H9 (cell line): ENCODE measurements around the gene ARHGEF17. TPM values are rescaled to one million over a fixed set of nuclear protein-coding genes. Genes with fewer than 3 reads are reported as not detected.
A peak's percentile ranks its signal among the peaks of the same experiment; 100 is the strongest.

Experiments
- DNase-seq: peaks from one replicate; pipeline ENCODE4 v3.0.0-alpha.2; 2017
- H2AFZ ChIP-seq: one replicate; pipeline ENCODE4 v1.6.1; 2013; ENCODE audit warnings: mild to moderate bottlenecking, low read length, control low read depth, moderate library complexity
- H2AK5ac ChIP-seq: 2 replicates; pipeline ENCODE4 v1.6.1; 2013; ENCODE audit warnings: low read length, control low read depth, mixed read lengths; ENCODE audit not compliant: insufficient read length
- H2BK120ac ChIP-seq: one replicate; pipeline ENCODE4 v1.6.1; 2013; ENCODE audit warnings: low read depth, mild to moderate bottlenecking, low read length, control low read depth, inconsistent platforms; ENCODE audit not compliant: poor library complexity, severe bottlenecking
- H2BK12ac ChIP-seq: 2 replicates; pipeline ENCODE4 v1.6.1; 2013; ENCODE audit warnings: low read length, control low read depth, mixed read lengths, low read depth; ENCODE audit not compliant: insufficient read length
- H2BK15ac ChIP-seq: 2 replicates; pipeline ENCODE4 v1.6.1; 2013; ENCODE audit warnings: low read depth, low read length, control low read depth
- H2BK20ac ChIP-seq: one replicate; pipeline ENCODE4 v1.6.1; 2013; ENCODE audit warnings: low read depth, mild to moderate bottlenecking, low read length, control low read depth, inconsistent platforms; ENCODE audit not compliant: poor library complexity, severe bottlenecking
- H2BK5ac ChIP-seq: 2 replicates; pipeline ENCODE4 v1.6.1; 2013; ENCODE audit warnings: low read length, control low read depth, mixed read lengths; ENCODE audit not compliant: insufficient read length
- H3K14ac ChIP-seq: 2 replicates; pipeline ENCODE4 v1.6.1; 2013; ENCODE audit warnings: low read length, control low read depth; ENCODE audit not compliant: insufficient read depth
- H3K18ac ChIP-seq: 2 replicates; pipeline ENCODE4 v1.6.1; 2013; ENCODE audit warnings: low read depth, mild to moderate bottlenecking, mixed read lengths, low read length, control low read depth; ENCODE audit not compliant: insufficient read length
- H3K23ac ChIP-seq: 2 replicates; pipeline ENCODE4 v1.6.1; 2013; ENCODE audit warnings: low read length, control low read depth, mixed read lengths, low read depth; ENCODE audit not compliant: insufficient read length
- H3K23me2 ChIP-seq: 2 replicates; pipeline ENCODE4 v1.6.1; 2013; ENCODE audit warnings: low read depth, mild to moderate bottlenecking, mixed read lengths, low read length, control low read depth; ENCODE audit not compliant: insufficient read length, poor library complexity, severe bottlenecking
- H3K27ac ChIP-seq: 2 replicates; pipeline ENCODE4 v1.5.1; 2013; ENCODE audit warnings: low read length, control low read depth, mixed read lengths, low read depth; ENCODE audit not compliant: insufficient read length
- H3K27me3 ChIP-seq: 2 replicates; pipeline ENCODE4 v1.6.1; 2013; ENCODE audit warnings: low read length, control low read depth, inconsistent platforms; ENCODE audit not compliant: insufficient read depth
- H3K4ac ChIP-seq: 2 replicates; pipeline ENCODE4 v1.6.1; 2013; ENCODE audit warnings: low read depth, mild to moderate bottlenecking, control low read depth, inconsistent platforms, low read length, moderate library complexity
- H3K4me1 ChIP-seq: 2 replicates; pipeline ENCODE4 v1.6.1; 2013; ENCODE audit warnings: low read length, control low read depth, inconsistent platforms; ENCODE audit not compliant: insufficient read depth
- H3K4me2 ChIP-seq: 2 replicates; pipeline ENCODE4 v1.6.1; 2013; ENCODE audit warnings: low read length, control low read depth, mixed read lengths; ENCODE audit not compliant: insufficient read length, insufficient read depth
- H3K56ac ChIP-seq: 2 replicates; pipeline ENCODE4 v1.6.1; 2013; ENCODE audit warnings: low read depth, mild to moderate bottlenecking, mixed read lengths, low read length, control low read depth; ENCODE audit not compliant: insufficient read length
- H3K79me1 ChIP-seq: 2 replicates; pipeline ENCODE4 v1.6.1; 2013; ENCODE audit warnings: low read depth, mild to moderate bottlenecking, moderate library complexity, low read length, control low read depth, inconsistent platforms; ENCODE audit not compliant: insufficient read depth, poor library complexity, severe bottlenecking
- H3K79me2 ChIP-seq: 2 replicates; pipeline ENCODE4 v1.6.1; 2013; ENCODE audit warnings: low read length, control low read depth, inconsistent platforms; ENCODE audit not compliant: insufficient read depth
- H3K9ac ChIP-seq: 2 replicates; pipeline ENCODE4 v1.6.1; 2013; ENCODE audit warnings: low read length, control low read depth, mixed read lengths; ENCODE audit not compliant: insufficient read length; ENCODE audit errors: extremely low read depth
- H3K9me3 ChIP-seq: one replicate; pipeline ENCODE4 v1.6.1; 2013; ENCODE audit warnings: low read depth, low read length, inconsistent platforms; ENCODE audit not compliant: control insufficient read depth
- H3T11ph ChIP-seq: one replicate; pipeline ENCODE4 v1.6.1; 2013; ENCODE audit warnings: mild to moderate bottlenecking, low read length, control low read depth, inconsistent platforms
- H4K20me1 ChIP-seq: one replicate; pipeline ENCODE4 v1.6.1; 2013; ENCODE audit not compliant: control insufficient read depth, insufficient read length, insufficient read depth
- H4K5ac ChIP-seq: 2 replicates; pipeline ENCODE4 v1.6.1; 2013; ENCODE audit warnings: low read depth, mild to moderate bottlenecking, mixed read lengths, low read length, control low read depth; ENCODE audit not compliant: insufficient read length
- H4K8ac ChIP-seq: replicated peaks from 2 replicates; pipeline ENCODE4 v1.6.1; 2013; ENCODE audit warnings: low read length, control low read depth, mixed read lengths, low read depth; ENCODE audit not compliant: insufficient read length
- H4K91ac ChIP-seq: 2 replicates; pipeline ENCODE4 v1.6.1; 2013; ENCODE audit warnings: low read depth, mild to moderate bottlenecking, moderate library complexity, mixed read lengths, low read length, control low read depth; ENCODE audit not compliant: insufficient read length
- H3K27ac Mint-ChIP-seq, 3 experiments: 2 replicates in 2 of 3; 3 replicates in 1 of 3; pipeline ENCODE4 v1.8.0; 2020 to 2021; ENCODE audit warnings: mixed read lengths in 3 of 3, mild to moderate bottlenecking in 1 of 3, moderate library complexity in 1 of 3
- H3K27me3 Mint-ChIP-seq: 2 replicates; pipeline ENCODE4 v1.8.0; 2021; ENCODE audit warnings: low read depth, mild to moderate bottlenecking, moderate library complexity, mixed read lengths
- H3K36me3 Mint-ChIP-seq, 3 experiments: 2 replicates in 2 of 3; 3 replicates in 1 of 3; pipeline ENCODE4 v1.8.0; 2020 to 2021; ENCODE audit warnings: low read depth in 3 of 3, mixed read lengths in 3 of 3; ENCODE audit not compliant: insufficient read depth in 1 of 3
- H3K4me1 Mint-ChIP-seq, 2 experiments: 2 replicates each; pipeline ENCODE4 v1.8.0; 2020; ENCODE audit warnings: mixed read lengths in 2 of 2
- H3K4me3 Mint-ChIP-seq, 2 experiments: 2 replicates in 1 of 2; 3 replicates in 1 of 2; pipeline ENCODE4 v1.8.0; 2020 to 2021; ENCODE audit warnings: mild to moderate bottlenecking in 2 of 2, mixed read lengths in 2 of 2, moderate library complexity in 1 of 2
- H3K9me3 Mint-ChIP-seq, 2 experiments: 2 replicates in 1 of 2; 3 replicates in 1 of 2; pipeline ENCODE4 v1.8.0; 2020; ENCODE audit warnings: mild to moderate bottlenecking in 2 of 2, mixed read lengths in 2 of 2, moderate library complexity in 1 of 2
- CTCF ChIP-seq: fragments of 200-600 bp; sonication (generic); conservative IDR thresholded peaks from 3 replicates; pipeline ENCODE4 v1.8.0; 2021; ENCODE audit warnings: antibody characterized with exemption, mild to moderate bottlenecking
- WGBS: extraction: QIAGEN DNeasy Blood & Tissue Kit; methylation state at CpG from one replicate; pipeline ENCODE4 v1.1.7; 2013; ENCODE audit warnings: missing lambda C conversion rate, low lambda C conversion rate, mixed read lengths; ENCODE audit not compliant: insufficient read length; ENCODE audit errors: extremely low coverage; 5-methylcytosine and 5-hydroxymethylcytosine counted together
- total RNA-seq: library from RNA; stranded (reverse); gene quantifications from 2 replicates; pipeline ENCODE4 v1.2.1, GENCODE V29; 2021

ARHGEF17 gene
- total RNA-seq, 1 experiment from 2014 or later: 7.4 TPM

GRCh38 chr11:73275381-73275750 lies 32.7 kb upstream of the ARHGEF17 start:
- DNase-seq: peak; percentile 24
- Histone ChIP-seq H2BK15ac (no peak overlapping the region), H2AK5ac (no peak overlapping the region), H2AFZ (no peak overlapping the region), H2BK5ac (no peak overlapping the region), H3K23ac (no peak overlapping the region), H3K4me2 (no peak overlapping the region), H3K79me1 (no peaks in the 10 kb centered on the region), H4K8ac (no peak overlapping the region), H3K56ac (no peak overlapping the region), H3K14ac (no peak overlapping the region; the same call in 1 of the 2 replicates), H3K9me3 (no peaks in the 10 kb centered on the region), H3K27ac (no peak overlapping the region), H3K9ac (no peak overlapping the region), H3K27me3 (no peaks in the 10 kb centered on the region), H3K18ac (no peak overlapping the region), H4K91ac (peak overlapping the region; percentile 44), H4K20me1 (no peaks in the 10 kb centered on the region), H3K4ac (no peak overlapping the region), H2BK12ac (no peak overlapping the region), H3K23me2 (no peaks in the 10 kb centered on the region), H2BK120ac (no peak overlapping the region), H3T11ph (no peak overlapping the region), H3K79me2 (no peaks in the 10 kb centered on the region), H4K5ac (no peak overlapping the region), H3K4me1 (no peaks in the 10 kb centered on the region), H2BK20ac (no peak overlapping the region)
- no peak overlapping the region for H3K4me3 Mint-ChIP-seq
- H3K27me3 Mint-ChIP-seq: peaks cover 3% of the 10 kb centered on the region
- no peaks in the 10 kb centered on the region for H3K9me3 Mint-ChIP-seq
- H3K27ac Mint-ChIP-seq: 0 out of 7 replicates have a peak overlapping the region, but pooled peaks of 1 of the 3 experiments have one; percentile 51
- peaks cover 24 to 38% of the 10 kb centered on the region in 2 experiments for H3K4me1 Mint-ChIP-seq
- TF ChIP-seq CTCF: no peak
- WGBS: no CpG with 5 or more reads among the region's 4 CpGs
- H3K36me3 Mint-ChIP-seq: no peaks in the 10 kb centered on the region
